Muscle of arm (tissue), 12 donors: ENCODE results near the gene APOO. TPM values are rescaled to one million over a fixed set of nuclear protein-coding genes. Genes with fewer than 3 reads are reported as not detected.

ENCODE experiments used
- DNase-seq: peaks from one replicate; pipeline ENCODE4 v3.0.0-alpha.2; 2013
- polyA plus RNA-seq, 12 donors: library from polyadenylated mRNA; unstranded; fragments of 120-200 nt; gene quantifications; one replicate each; pipeline ENCODE4 v1.2.1, GENCODE V29; 2013; ENCODE audit not compliant: insufficient read length in 12 of 12

APOO gene
- polyA plus RNA-seq, 12 donors, result 13.5 to 37.0 (median 19.6) TPM; not detected in 1

GRCh38 chrX:23821847-23822246 lies 85.9 kb downstream of the APOO start:
- no peak for DNase-seq

GRCh38 chrX:23820235-23820782 lies 87.4 kb downstream of the APOO start:
- no peak for DNase-seq

DNA sequence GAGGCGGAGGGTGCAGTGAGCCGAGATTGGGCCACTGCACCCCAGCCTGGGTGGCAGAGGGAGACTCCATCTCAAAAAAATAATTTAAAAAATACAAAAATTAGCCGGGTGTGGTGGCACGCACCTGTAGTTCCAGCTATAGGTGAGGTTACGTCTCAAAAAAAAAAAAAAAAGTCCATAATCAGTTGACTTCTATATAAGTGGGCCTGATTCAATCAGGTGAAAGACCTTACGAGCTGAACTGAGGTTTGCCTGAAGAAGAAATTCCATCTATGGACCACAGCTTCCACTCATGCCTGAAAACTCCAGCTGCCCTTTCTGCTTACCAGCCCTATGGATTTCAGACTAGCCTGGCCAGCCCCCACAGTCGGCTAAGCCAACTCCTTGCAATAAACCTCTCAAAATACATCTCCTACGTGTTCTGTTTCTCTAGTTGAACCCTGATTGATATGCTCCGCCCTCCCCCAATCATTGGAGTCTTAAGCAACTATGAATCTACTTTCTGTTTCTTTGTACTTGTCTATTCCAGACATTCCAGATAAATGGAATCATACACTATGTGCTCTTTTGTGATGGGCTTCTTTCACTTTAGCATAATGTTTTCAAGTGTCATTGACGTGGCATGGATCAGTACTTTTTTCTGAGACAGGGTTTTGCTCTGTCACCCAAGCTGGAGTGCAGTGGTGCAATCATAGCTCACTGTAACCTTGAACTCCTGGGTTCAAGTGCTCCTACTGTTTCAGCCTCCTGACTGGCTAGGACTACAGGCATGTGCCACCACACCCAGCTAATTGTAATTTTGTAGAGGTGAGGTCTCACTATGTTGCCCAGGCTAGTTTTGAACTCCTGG lies 88.1 kb downstream of the APOO start:
- no peak for DNase-seq

GRCh38 chrX:23817979-23818336 lies 89.8 kb downstream of the APOO start:
- DNase-seq, result no peak

- DNase-seq, result no peak
Measured at GRCh38 chrX:23816179-23816578, 91.6 kb downstream of the APOO start.

- no peak for DNase-seq
Measured at GRCh38 chrX:23815376-23815775, 92.4 kb downstream of the APOO start.

- DNase-seq, result no peak
Measured at GRCh38 chrX:23813808-23814207, 93.9 kb downstream of the APOO start.

DNA sequence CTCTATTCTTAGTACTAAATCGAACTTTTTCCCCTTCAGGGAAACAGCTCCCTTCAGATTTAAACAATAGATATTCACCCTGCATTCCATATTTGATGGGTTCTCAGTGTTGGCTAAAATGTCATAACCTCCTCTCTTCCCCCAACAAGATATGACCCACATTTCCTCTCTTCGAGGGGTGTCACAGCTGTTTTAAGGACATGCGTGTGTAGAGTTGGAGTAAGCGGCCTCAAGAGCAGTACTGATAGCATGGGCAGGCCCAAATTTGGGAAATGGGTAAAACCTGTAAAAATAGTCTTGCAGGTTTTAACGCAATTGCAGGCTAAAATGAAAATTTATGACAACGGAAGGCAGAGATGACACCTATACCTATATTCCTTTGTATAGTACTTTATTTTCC lies 96.1 kb downstream of the APOO start:
- no peak for DNase-seq

DNA sequence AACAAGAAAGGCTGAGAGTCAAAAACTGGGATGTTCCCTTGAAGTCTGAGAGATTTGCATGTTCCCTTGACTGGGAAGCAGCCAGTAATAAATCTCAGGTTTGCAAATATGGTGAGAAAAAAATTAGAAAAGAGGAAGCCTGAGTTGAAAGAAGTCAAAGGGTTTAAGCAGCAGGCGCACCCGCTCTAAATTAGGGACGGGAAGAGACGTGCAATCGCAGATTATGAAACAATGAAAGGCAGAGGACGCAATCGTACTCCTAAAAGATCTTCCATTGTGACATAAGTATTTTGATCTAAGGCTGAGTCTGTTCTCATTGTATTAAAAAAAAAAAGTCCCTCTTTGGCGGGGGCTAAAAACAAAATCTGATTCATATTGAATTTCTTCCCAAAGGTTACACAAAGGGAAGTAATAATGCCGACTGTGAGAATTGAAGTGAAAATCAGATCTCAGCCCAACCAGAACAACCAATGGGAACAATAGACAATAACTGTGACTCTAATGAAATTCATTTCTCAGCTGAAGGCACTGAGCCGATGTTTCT lies 96.6 kb downstream of the APOO start:
- DNase-seq, result no peak

DNA sequence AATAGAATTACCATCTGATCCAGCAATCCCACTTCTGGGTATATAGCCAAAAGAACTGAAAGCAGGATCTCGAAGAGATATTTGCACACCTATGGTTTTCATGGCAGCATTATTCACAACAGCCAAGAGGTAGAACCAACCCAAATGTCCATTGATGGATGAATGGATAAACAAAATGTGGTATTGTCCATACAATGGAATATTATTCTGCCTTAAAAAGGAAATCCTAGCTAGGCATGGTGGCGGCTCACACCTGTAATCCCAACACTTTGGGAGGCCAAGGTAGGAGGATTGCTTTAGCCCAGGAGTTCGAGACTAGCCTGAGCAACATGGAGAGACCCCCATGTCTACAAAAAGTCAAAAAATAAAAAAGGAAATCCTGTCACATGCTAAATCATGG lies 97.5 kb downstream of the APOO start:
- DNase-seq, result no peak

GRCh38 chrX:23805389-23805788 lies 102.3 kb downstream of the APOO start:
- DNase-seq, result no peak

DNA sequence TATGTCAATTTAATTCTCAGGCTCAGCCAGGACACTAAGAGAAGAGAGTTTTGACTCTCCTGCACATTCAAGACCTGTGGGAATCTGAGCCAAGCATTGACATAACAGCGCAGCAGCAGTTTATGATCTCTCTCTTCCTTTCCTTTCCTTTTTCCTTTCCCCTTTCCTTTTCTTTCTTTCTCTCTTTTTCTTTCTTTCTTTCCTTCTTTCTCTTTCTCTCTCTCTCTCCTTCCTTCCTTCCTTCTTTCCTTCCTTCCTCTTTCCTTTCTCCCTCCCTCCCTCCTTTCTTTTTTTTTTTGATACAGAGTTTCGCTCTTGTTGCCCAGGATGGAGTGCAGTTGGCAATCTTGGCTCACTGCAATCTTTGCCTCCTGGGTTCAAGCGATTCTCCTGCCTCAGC lies 103.2 kb downstream of the APOO start:
- no peak for DNase-seq

GRCh38 chrX:23803931-23804381 lies 103.8 kb downstream of the APOO start:
- no peak for DNase-seq

DNA sequence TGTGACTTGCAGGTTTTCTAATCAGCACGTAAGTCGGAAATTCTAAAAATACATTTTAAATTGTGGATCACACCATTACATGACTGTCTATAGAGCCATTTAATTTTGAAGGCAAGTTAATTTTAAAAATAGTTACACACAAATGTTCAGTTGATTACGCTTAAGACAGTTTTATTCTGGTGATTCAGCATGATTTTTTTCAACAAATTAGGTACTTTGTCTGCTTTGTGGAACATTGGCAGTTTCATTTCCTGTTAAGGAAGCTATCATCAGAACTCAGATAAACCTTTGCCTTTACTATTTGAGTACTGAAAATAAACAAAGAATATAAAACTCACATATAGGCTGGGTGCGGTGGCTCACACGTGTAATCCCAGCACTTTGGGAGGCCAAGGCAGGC lies 105.3 kb downstream of the APOO start:
- DNase-seq, result no peak

DNA sequence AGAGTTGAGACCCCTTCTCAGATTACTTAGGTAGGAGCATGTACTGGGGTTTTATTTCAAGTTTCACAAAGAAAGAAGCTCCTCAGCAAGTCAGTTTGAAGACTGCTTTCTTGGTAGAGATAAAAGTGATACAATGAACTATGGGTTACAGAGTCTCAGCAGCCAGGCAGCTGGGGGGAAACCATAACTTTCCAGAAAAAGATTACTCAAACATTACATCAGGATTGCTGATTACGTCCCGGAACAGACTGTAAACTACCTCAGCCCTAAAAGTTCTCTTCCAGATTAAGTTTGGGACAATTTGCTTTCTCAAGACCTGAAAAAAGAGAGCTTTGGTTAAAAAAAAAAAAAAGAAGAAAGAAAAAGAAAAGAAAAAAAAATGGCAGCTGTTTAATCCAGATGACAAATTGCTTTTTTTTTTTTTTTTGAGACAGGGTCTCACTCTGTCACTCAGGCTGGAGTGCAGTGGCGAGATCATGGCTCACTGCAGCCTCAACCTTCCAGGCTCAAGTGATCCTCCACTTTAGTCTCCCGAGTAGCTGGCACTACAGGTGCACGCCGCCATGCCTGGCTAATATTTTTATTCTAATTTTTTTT lies 108.2 kb downstream of the APOO start:
- DNase-seq, result no peak

DNA sequence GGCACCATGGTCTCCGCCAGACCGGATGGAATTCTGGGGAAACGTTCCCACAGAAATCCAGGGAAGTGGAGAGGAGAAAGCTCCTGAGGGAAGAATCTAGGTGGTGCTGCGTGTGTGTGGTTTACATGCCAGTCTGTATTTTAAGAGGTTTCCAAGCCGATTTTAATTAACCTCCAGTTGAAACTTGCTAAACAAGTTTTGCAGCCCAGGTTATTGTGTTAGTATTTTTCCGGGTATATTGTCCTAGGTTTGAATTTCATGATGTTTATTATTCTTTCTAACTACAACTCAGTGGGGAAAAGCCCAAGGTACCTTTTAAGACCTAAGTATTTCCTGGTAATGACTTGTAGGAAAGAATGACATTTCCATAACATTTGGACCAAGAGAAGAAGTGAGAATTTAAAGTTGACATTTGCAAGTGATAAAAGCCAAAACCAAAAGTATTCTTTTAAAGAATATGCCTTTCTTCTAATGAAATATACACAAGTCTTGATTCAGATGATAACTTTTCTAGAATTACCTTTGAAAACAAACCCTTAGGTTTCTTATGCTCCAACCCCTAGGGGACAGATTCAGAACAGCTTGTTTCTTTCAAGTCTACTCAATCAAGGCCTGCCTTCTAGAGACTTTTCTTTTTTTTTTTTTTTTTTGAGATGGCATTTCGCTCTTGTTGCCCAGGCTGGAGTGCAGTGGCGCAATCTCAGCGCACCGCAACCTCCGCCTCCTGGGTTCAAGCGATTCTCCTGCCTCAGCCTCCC lies 110.2 kb downstream of the APOO start:
- no peak for DNase-seq

- DNase-seq, result no peak
Measured at GRCh38 chrX:23795221-23795620, 112.5 kb downstream of the APOO start.

GRCh38 chrX:23792861-23793553 lies 114.7 kb downstream of the APOO start:
- DNase-seq, result no peak

GRCh38 chrX:23790155-23790497 lies 117.6 kb downstream of the APOO start:
- DNase-seq, result no peak

DNA sequence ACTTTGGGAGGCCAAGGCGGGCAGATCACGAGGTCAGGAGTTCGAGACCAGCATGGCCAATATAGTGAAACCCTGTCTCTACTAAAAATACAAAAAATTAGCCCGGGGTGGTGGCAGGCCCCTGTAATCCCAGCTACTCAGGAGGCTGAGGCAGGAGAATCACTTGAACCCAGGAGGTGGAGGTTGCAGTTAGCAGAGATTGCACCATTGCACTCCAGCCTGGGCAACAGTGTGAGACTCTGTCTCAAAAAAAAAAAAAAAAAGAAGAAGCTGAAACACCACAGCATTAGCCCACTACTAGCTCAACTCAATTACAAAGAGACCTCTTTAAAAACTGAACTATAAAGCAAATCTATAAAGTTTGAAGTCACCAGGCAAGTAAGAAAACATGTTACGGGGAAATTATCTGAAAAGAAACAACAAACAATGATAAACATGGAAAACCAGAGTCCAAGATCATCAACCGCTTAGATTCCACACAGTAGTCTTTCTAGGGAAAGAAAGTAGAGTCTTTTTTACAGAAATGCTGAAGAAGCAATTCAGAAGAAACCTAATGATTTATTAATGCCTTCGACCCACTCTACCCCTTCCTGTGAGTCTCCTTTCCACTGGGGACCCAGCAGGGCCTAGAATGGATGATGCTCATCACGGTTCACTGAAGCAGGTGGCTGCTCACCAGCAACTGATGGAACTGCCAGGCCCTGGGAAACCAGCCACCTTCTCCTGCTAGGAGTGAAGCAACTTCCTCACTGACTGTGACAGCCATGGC lies 118.2 kb downstream of the APOO start:
- DNase-seq, result no peak

GRCh38 chrX:23788946-23789345 lies 118.8 kb downstream of the APOO start:
- no peak for DNase-seq
